Thymus (tissue), 11 donors: ENCODE measurements around the gene DLG3. TPM values are rescaled to one million over a fixed set of nuclear protein-coding genes. Genes with fewer than 3 reads are reported as not detected.

Source experiments
- DNase-seq, 9 donors: peaks; one replicate each; pipeline ENCODE4 v3.0.0-alpha.2; 2013; ENCODE audit warnings: low spot score in 9 of 9, low read depth in 6 of 9, missing footprints in 1 of 9
- H3K27ac ChIP-seq, 2 donors: one replicate each; pipeline ENCODE4 v1.5.1; 2013; ENCODE audit warnings: control low read depth in 1 of 2, low read depth in 1 of 2, low read length in 1 of 2, mild to moderate bottlenecking in 1 of 2, moderate library complexity in 1 of 2
- H3K27me3 ChIP-seq, 2 donors: one replicate each; pipeline ENCODE4 v1.5.1; 2013; ENCODE audit warnings: low read length in 1 of 2; ENCODE audit not compliant: control insufficient read depth in 2 of 2, insufficient read depth in 1 of 2
- H3K36me3 ChIP-seq, 2 donors: one replicate each; pipeline ENCODE4 v1.5.1; 2013; ENCODE audit warnings: low read length in 1 of 2, mild to moderate bottlenecking in 1 of 2, moderate library complexity in 1 of 2; ENCODE audit not compliant: control insufficient read depth in 2 of 2, insufficient read depth in 2 of 2
- H3K4me1 ChIP-seq, 2 donors: one replicate each; pipeline ENCODE4 v1.5.1; 2013; ENCODE audit warnings: low read length in 2 of 2; ENCODE audit not compliant: control insufficient read depth in 2 of 2, insufficient read depth in 2 of 2
- H3K4me3 ChIP-seq, 2 donors: one replicate each; pipeline ENCODE4 v1.5.1; 2013; ENCODE audit warnings: low read length in 2 of 2, control low read depth in 1 of 2, mild to moderate bottlenecking in 1 of 2
- H3K9me3 ChIP-seq, 2 donors: one replicate each; pipeline ENCODE4 v1.5.1; 2013; ENCODE audit warnings: low read length in 1 of 2, mild to moderate bottlenecking in 1 of 2; ENCODE audit not compliant: control insufficient read depth in 2 of 2, insufficient read depth in 1 of 2
- WGBS: extraction: QIAGEN DNeasy Blood & Tissue Kit; methylation state at CpG from one replicate; pipeline ENCODE4 v1.1.7; 2013; 5-methylcytosine and 5-hydroxymethylcytosine counted together
- polyA plus RNA-seq: library from polyadenylated mRNA; stranded (reverse); fragments of 200-250 nt; gene quantifications from one replicate; pipeline ENCODE4 v1.2.3, GENCODE V29; 2013
- total RNA-seq: library from RNA; stranded (reverse); fragments of 120-200 nt; gene quantifications from one replicate; pipeline ENCODE4 v1.2.4, GENCODE V29; 2013
- donor health status: healthy.

Gene DLG3
- total and polyA plus RNA-seq, 2 donors, result 4.8 to 5.1 TPM

DNA sequence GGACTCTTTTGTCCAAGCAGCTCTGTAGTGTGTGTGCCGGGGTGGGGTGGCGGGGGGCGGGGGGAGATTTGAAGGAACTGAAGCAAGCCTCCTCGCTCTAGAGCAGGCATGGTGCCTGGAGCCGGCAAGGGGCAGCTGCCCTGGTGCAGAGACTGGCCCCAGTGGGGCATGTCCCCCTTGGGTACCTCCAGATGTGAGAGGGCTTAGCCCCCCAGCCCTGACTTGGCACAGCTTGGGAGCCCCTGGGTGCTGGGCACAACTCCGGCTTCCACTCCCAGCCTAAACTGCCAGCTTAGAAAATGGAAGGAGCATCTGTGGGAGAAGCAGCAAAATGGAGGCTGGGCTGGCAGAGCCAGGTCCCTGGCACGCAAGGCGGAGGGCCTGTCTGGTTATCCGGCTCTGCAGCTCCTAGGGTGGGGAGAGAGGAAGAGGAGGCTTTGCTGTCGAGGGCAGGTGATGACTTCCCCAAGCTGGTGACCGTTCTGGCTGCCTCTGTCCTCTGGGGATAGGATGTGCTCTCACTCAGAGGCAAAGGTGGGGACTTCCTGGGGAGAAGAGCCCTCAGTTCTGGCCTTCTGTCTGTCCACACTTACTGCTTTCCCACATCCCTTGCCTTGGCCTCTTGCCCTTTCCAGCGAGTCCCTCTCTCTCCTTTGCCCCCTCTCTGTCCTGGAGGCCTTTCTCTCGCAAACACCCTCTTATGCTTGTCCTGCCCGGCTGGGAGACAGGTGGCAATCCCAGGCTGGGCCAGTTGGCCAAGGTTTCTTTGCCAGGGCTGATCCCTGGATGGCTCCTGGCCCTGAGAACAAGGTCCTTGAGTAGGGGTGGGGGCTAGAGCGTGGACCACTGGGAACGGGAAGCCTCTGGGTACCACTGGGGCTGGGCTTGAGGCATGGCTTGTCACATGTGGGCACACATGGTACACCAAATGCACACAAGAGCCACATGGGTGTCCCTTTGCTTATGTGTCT, 2.0 kb downstream of the DLG3 start:
- 94% methylated on average over 16 of the region's 16 CpGs for WGBS
- no peaks in the 10 kb centered on the region for H3K9me3 ChIP-seq
- no peak overlapping the region for H3K4me3 ChIP-seq
- no peaks in the 10 kb centered on the region for H3K4me1 ChIP-seq
- no peak overlapping the region for H3K27ac ChIP-seq
- no peak for DNase-seq
- H3K36me3 ChIP-seq, result no peaks in the 10 kb centered on the region
- H3K27me3 ChIP-seq, result peaks cover 16 to 61% of the 10 kb centered on the region in 2 donors

- H3K36me3 ChIP-seq, result no peaks in the 10 kb centered on the region
- H3K4me1 ChIP-seq, result peaks cover 0 to under 1% of the 10 kb centered on the region in 2 donors
- H3K9me3 ChIP-seq, result no peaks in the 10 kb centered on the region
- no peak overlapping the region for H3K4me3 ChIP-seq
- 97% methylated on average over 14 of the region's 14 CpGs for WGBS
- no peak for DNase-seq
- H3K27me3 ChIP-seq, result peaks cover 2 to 70% of the 10 kb centered on the region in 2 donors
- no peak overlapping the region for H3K27ac ChIP-seq
Observed at GRCh38 chrX:70449457-70449966, 4.9 kb downstream of the DLG3 start.

DNA sequence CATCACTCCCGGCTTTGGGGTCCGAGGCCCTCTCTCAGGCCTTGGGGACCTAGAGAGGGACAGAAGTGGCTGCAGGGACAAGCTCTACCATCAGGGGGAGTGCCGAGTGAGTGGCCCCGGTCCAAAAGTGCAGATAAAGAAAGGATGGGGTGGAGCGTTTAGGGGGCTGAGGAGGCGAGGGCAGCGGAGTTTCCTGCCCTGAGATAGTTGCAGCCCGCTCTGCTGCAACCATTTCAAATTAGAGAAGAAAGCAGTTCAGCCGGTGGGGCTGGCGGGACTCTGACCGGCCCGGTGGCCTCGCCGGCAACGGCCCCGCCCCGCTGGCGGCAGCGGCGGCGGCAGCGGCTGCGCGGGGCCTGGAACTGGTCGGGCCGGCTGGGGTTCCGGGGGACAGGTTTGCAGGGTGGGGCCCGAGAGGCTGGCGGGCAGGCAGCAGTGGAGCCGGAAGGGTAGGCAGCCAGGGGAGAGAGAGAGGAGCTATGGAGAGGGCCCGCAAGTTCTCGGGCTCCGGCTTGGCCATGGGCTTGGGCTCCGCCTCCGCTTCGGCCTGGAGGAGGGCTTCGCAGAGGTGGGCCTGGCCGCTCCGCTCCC, 7.6 kb downstream of the DLG3 start:
- Histone ChIP-seq H3K36me3 (no peaks in the 10 kb centered on the region), H3K9me3 (no peaks in the 10 kb centered on the region), H3K4me3 (peak overlapping the region in 1 of 2 donors; percentile 42), H3K4me1 (peaks cover 0 to 12% of the 10 kb centered on the region in 2 donors), H3K27me3 (peaks cover 0 to 60% of the 10 kb centered on the region in 2 donors), H3K27ac (no peak overlapping the region)
- peak in 1 of 9 donors; percentile 43 for DNase-seq
- WGBS, result 3% methylated on average over 39 of the region's 39 CpGs

GRCh38 chrX:70453024-70453618, 8.5 kb downstream of the DLG3 start:
- no peak overlapping the region for H3K27ac ChIP-seq

DNA sequence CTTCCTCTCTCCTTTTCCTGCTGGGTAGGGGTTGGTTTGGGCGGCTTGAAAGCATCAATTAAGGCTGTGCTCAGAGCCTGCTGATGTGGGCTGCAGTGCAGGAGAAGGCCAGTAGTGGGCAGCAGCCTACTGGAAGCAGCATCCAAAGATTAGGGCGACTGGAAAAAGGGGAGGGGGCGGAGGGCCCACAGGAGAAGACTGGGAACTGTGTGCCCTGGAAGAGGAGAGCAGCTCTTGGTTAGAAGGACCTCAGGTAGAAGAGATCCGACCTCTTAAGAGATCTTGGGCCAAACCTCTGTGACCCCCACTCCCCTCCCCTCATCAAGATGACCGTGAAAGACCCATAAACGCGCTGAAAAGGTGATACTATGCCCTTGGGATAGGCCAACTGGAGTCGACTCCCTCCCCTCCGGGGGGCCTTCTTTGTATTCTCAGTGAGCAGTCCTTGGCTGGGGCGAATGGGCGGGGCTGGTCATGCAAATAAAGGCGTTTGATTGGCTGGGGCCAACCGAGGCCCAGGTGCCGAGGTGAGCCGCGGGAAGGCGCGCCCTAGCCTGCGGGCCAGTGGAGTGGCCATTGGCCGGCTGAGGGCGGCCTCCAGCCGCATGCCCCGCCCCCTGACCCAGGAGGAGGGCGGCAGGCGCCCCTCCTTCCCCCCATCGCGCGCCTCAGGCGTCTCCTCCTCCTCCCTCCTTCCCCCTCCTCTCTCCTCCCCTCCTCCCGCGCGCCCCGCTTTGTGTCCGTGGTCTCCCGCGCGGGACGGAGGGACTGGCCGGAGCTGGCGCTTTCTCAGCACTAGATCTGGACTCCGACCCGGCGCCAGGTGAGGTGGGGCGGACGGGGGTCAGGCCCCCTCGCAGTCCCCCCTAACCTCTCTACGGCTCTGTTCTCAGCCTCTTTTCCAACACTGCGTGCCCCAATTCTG, 10.1 kb downstream of the DLG3 start:
- no peaks in the 10 kb centered on the region for H3K36me3 ChIP-seq
- H3K4me3 ChIP-seq, result peak overlapping the region; percentile 41 to 56
- DNase-seq, result peak in 3 of 9 donors; percentile 26 to 63 (median 53)
- peaks cover 0 to 54% of the 10 kb centered on the region in 2 donors for H3K27me3 ChIP-seq
- H3K27ac ChIP-seq, result peak overlapping the region in 1 of 2 donors; percentile 42
- WGBS, result 0% methylated on average over 45 of the region's 48 CpGs
- H3K4me1 ChIP-seq, result peaks cover 0 to 12% of the 10 kb centered on the region in 2 donors
- no peaks in the 10 kb centered on the region for H3K9me3 ChIP-seq

More at GRCh38 chrX:70453024-70453618, 8.5 kb downstream of the DLG3 start:
- 56% methylated on average over 5 of the region's 5 CpGs for WGBS
- H3K9me3 ChIP-seq, result no peaks in the 10 kb centered on the region
- peaks cover 0 to 12% of the 10 kb centered on the region in 2 donors for H3K4me1 ChIP-seq
- H3K36me3 ChIP-seq, result no peaks in the 10 kb centered on the region
- no peak overlapping the region for H3K4me3 ChIP-seq
- no peak for DNase-seq
- peaks cover 0 to 55% of the 10 kb centered on the region in 2 donors for H3K27me3 ChIP-seq

- H3K4me3 ChIP-seq, result peak overlapping the region; percentile 41 to 56
- H3K27me3 ChIP-seq, result peaks cover 0 to 50% of the 10 kb centered on the region in 2 donors
- H3K4me1 ChIP-seq, result peaks cover 0 to 12% of the 10 kb centered on the region in 2 donors
- 12% methylated on average over 32 of the region's 32 CpGs for WGBS
- peak overlapping the region in 1 of 2 donors; percentile 42 for H3K27ac ChIP-seq
- H3K36me3 ChIP-seq, result no peaks in the 10 kb centered on the region
- H3K9me3 ChIP-seq, result no peaks in the 10 kb centered on the region
- DNase-seq, result no peak
Observed at GRCh38 chrX:70455366-70456202, 10.9 kb downstream of the DLG3 start.

DNA sequence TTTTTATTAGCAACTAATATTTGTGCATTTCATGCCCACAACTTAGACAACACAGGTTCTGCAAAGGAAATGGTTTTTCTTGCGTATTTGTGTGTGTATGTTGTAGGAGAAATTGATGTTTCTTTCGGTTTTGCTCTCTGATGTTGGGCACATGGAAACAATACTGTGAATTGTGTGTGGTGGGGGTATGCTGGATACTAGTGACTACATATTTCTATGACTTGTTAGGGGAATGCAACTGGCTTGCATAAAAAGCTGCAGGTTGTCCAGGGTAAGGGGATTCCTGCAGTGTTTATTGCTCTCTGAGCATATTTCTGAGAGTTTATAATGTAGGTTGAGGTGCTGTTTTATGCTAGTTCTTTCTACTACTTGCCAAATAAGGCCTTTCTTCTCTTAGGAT, 11.6 kb downstream of the DLG3 start:
- 16% methylated on average over 2 of the region's 2 CpGs for WGBS
- Histone ChIP-seq H3K4me3 (peak overlapping the region in 1 of 2 donors; percentile 41), H3K27ac (no peak overlapping the region), H3K4me1 (peaks cover 0 to 12% of the 10 kb centered on the region in 2 donors), H3K27me3 (peaks cover 0 to 49% of the 10 kb centered on the region in 2 donors), H3K9me3 (no peaks in the 10 kb centered on the region), H3K36me3 (no peaks in the 10 kb centered on the region)
- DNase-seq, result no peak
